ENCODE data around the gene PSMG1.

DNA sequence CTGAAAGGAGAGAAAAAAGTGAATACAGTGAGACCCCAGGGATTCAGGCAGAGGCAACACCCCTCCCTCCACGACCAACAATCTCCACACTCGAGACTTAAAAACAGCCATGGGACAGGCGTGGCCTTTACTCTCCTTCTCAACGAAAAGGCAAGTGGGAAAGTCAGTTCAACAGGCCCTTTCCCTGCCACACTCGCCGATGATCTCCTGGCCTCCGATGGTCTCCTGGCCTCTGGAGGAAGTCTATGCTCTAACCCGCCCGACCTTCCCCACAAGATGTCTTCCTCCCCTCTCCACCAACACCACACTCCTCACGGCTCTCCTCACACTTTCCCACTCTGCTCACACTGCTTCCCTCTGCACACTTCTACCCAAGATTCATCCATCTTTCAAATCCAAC, 7.6 kb downstream of the PSMG1 start:
- TF ChIP-seq POLR2A (IDR thresholded peaks at IDR 0.05), result no peak
- TF ChIP-seq, protein P1, sequence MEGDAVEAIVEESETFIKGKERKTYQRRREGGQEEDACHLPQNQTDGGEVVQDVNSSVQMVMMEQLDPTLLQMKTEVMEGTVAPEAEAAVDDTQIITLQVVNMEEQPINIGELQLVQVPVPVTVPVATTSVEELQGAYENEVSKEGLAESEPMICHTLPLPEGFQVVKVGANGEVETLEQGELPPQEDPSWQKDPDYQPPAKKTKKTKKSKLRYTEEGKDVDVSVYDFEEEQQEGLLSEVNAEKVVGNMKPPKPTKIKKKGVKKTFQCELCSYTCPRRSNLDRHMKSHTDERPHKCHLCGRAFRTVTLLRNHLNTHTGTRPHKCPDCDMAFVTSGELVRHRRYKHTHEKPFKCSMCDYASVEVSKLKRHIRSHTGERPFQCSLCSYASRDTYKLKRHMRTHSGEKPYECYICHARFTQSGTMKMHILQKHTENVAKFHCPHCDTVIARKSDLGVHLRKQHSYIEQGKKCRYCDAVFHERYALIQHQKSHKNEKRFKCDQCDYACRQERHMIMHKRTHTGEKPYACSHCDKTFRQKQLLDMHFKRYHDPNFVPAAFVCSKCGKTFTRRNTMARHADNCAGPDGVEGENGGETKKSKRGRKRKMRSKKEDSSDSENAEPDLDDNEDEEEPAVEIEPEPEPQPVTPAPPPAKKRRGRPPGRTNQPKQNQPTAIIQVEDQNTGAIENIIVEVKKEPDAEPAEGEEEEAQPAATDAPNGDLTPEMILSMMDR (IDR thresholded peaks at IDR 0.05), result no peak

Data from lower leg skin (tissue), 3 donors.